Choroid plexus epithelial cell (primary cell): Measurements from ENCODE around the gene SPRED2.
A peak's percentile ranks its signal among the peaks of the same experiment; 100 is the strongest.

Source experiments
- DNase-seq: peaks from one replicate; pipeline ENCODE4 v3.0.0-alpha.2; 2010; ENCODE audit warnings: low read depth
- H3K4me3 ChIP-seq: 2 replicates; pipeline ENCODE4 v1.5.1; 2011; ENCODE audit warnings: low read depth, mild to moderate bottlenecking, control low read depth, low read length, moderate library complexity
- CTCF ChIP-seq: conservative IDR thresholded peaks from 2 replicates; pipeline ENCODE4 v1.5.1; 2011; ENCODE audit warnings: low read depth, mild to moderate bottlenecking, control low read depth, inconsistent platforms, low read length, moderate library complexity

SPRED2 gene

GRCh38 chr2:65263986-65264385 is 168.4 kb downstream of the SPRED2 start:
- H3K4me3 ChIP-seq = no peak overlapping the region
- no peak for TF ChIP-seq CTCF
- DNase-seq = no peak

- TF ChIP-seq CTCF = no peak
- no peak for DNase-seq
- no peak overlapping the region for H3K4me3 ChIP-seq
Observed at GRCh38 chr2:65263262-65263661, 169.1 kb downstream of the SPRED2 start.

- TF ChIP-seq CTCF = no peak
- peak; percentile 26 for DNase-seq
- H3K4me3 ChIP-seq = no peak overlapping the region
Observed at GRCh38 chr2:65261676-65262075, 170.7 kb downstream of the SPRED2 start.
